ENCODE results near the gene PREP. TPM values are rescaled to one million over a fixed set of nuclear protein-coding genes. Genes with fewer than 3 reads are reported as not detected.

The PREP gene
- total and polyA plus RNA-seq, 2 of the 8 experiments (the other 6 are each of a cell fraction or from before 2014, with no cell fraction given), result 26.8 to 70.0 TPM

DNA sequence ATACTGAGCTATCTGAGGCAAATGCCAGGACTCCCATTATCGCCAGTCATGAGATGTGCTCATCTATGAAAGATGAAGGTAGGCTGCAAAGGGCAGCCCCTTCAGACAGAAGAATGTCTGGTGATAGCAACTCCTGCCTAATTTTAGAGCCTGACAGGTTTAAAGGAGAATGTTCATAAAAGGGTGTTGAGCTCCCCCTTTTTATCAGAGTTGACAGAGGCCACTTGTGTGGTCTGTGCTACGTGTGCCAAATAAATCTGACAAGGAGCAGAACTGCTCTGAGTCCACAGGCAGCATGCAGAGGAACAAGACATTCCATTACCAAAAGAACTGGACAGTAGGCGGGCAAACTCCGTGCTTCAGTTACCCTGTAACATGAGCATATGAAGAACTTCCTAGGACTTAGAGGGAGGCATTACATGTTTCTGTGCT is 101.8 kb downstream of the PREP start:
- no peak overlapping the region for H2BK5ac ChIP-seq (ENCODE audit: low read depth, low read length)
- no peak overlapping the region for H2BK15ac ChIP-seq (ENCODE audit: low read length)
- no peak overlapping the region for H2BK120ac ChIP-seq (replicated peaks; ENCODE audit: low read depth, low read length)
- H3K23me2 ChIP-seq (ENCODE audit: low read depth, low read length), result no peaks in the 10 kb centered on the region
- H2AK5ac ChIP-seq (ENCODE audit: low read depth, low read length), result no peak overlapping the region
- H3K4ac ChIP-seq (replicated peaks; ENCODE audit: insufficient read length, low read depth, low read length), result no peak overlapping the region
- H3K4me3 ChIP-seq (ENCODE audit: extremely low read depth in 1 of 4, insufficient read depth in 2 of 4, low read depth in 3 of 4, low read length in 4 of 4), result no peak overlapping the region
- WGBS, 2 experiments (ENCODE audit: extremely low coverage in 1 of 2, insufficient coverage in 1 of 2, insufficient read length in 1 of 2, insufficient replicate concordance in 2 of 2, low coverage in 1 of 2, low lambda C conversion rate in 2 of 2, missing lambda C conversion rate in 1 of 2), result 87% methylated on average over 4 of the region's 4 CpGs; no CpG with 5 or more reads in 1 of the 2 experiments
- H3K4me1 ChIP-seq (replicated peaks in 1 of 4; ENCODE audit: control insufficient read depth in 3 of 4, insufficient read depth in 4 of 4, low read length in 3 of 4), result peaks cover 2 to 6% (median 3%) of the 10 kb centered on the region in 4 experiments; a peak in 4 of 7 replicates
- no peak overlapping the region for H2AFZ ChIP-seq (ENCODE audit: low read length)
- no peaks in the 10 kb centered on the region for H3K36me3 ChIP-seq (ENCODE audit: control insufficient read depth in 2 of 4, insufficient read depth in 4 of 4, low read length in 3 of 4)
- H3K56ac ChIP-seq (replicated peaks; ENCODE audit: insufficient read length, low read depth, low read length), result no peak overlapping the region
- H3K27ac ChIP-seq (ENCODE audit: low read depth, low read length), result no peak overlapping the region
- no peak overlapping the region for H4K8ac ChIP-seq (ENCODE audit: extremely low read depth, insufficient read depth, low read length)
- DNase-seq (ENCODE audit: low read depth in 1 of 2, low spot score in 2 of 2), result no peak
- no peak overlapping the region for H3K18ac ChIP-seq (ENCODE audit: extremely low read depth, low read length)
- H3K9me3 ChIP-seq (ENCODE audit: insufficient read depth in 2 of 2, low read depth in 1 of 2, low read length in 1 of 2), result no peaks in the 10 kb centered on the region
- H3K79me2 ChIP-seq (ENCODE audit: control insufficient read depth in 1 of 2, insufficient read depth in 2 of 2, low read length in 2 of 2), result no peaks in the 10 kb centered on the region
- H3K14ac ChIP-seq (ENCODE audit: insufficient read length), result no peak overlapping the region
- no peak overlapping the region for H4K91ac ChIP-seq (replicated peaks; ENCODE audit: insufficient read length, low read length)
- H3K79me1 ChIP-seq (ENCODE audit: low read depth, low read length), result no peaks in the 10 kb centered on the region; the same call in 1 of the 2 replicates
- no peak overlapping the region for H3K23ac ChIP-seq (ENCODE audit: insufficient read length)
- no peak overlapping the region for H2BK12ac ChIP-seq (ENCODE audit: low read depth, low read length)
- no peak overlapping the region for H4K5ac ChIP-seq (ENCODE audit: insufficient read length, low read depth, low read length)
- H4K20me1 ChIP-seq (replicated peaks in 1 of 2; ENCODE audit: control insufficient read depth in 1 of 2, insufficient read depth in 2 of 2, low read length in 2 of 2), result no peaks in the 10 kb centered on the region
- no peak overlapping the region for H2BK20ac ChIP-seq (ENCODE audit: low read length)
- ChIA-PET POLR2A (ENCODE audit: partially characterized antibody) (interaction anchor here (0.6 kb wide), 1 partner anchor 547 kb away, joined by 3 read pairs; no protein-coding TSS in a partner anchor), CTCF (ENCODE audit: partially characterized antibody) (interaction anchor here (0.6 to 5.9 kb wide), 10 partner anchors 13 to 952 kb away, joined by 3 to 36 read pairs (median 4); no protein-coding TSS in a partner anchor)
- FAIRE-seq, result no peak
- no peak overlapping the region for H3K9ac ChIP-seq (replicated peaks in 1 of 4; ENCODE audit: extremely low read depth in 1 of 4, low read depth in 3 of 4, low read length in 3 of 4)
- no peaks in the 10 kb centered on the region for H3K27me3 ChIP-seq (replicated peaks in 1 of 4; ENCODE audit: control insufficient read depth in 3 of 4, extremely low read depth in 1 of 4, insufficient read depth in 3 of 4, low read length in 3 of 4)
- no peak overlapping the region for H3K4me2 ChIP-seq (ENCODE audit: insufficient read depth in 1 of 2, low read depth in 2 of 2, low read length in 2 of 2)
- TF ChIP-seq HDAC6 (IDR thresholded peaks at IDR 0.05; ENCODE audit: low read depth, low read length) (no peak), ASH2L (IDR thresholded peaks at IDR 0.05; ENCODE audit: low read length) (no peak), ZNF274 (IDR thresholded peaks at IDR 0.05; ENCODE audit: borderline replicate concordance, extremely low read depth, low read length) (no peak), RXRA (IDR thresholded peaks at IDR 0.05; ENCODE audit: insufficient read depth, low read depth, low read length) (no peak), TAF7 (optimal IDR thresholded peaks at IDR 0.05; ENCODE audit: borderline replicate concordance, low read depth, low read length) (no peak)
- TF ChIP-seq, protein P1, sequence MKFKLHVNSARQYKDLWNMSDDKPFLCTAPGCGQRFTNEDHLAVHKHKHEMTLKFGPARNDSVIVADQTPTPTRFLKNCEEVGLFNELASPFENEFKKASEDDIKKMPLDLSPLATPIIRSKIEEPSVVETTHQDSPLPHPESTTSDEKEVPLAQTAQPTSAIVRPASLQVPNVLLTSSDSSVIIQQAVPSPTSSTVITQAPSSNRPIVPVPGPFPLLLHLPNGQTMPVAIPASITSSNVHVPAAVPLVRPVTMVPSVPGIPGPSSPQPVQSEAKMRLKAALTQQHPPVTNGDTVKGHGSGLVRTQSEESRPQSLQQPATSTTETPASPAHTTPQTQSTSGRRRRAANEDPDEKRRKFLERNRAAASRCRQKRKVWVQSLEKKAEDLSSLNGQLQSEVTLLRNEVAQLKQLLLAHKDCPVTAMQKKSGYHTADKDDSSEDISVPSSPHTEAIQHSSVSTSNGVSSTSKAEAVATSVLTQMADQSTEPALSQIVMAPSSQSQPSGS (IDR thresholded peaks at IDR 0.05; ENCODE audit: low read length), result no peak

All from H1 (cell line).